ENCODE results near the gene AHRR. TPM values are rescaled to one million over a fixed set of nuclear protein-coding genes. Genes with fewer than 3 reads are reported as not detected.

The AHRR gene
- total and polyA plus RNA-seq, 10 of the 15 experiments (the other 5 are each of a cell fraction or from before 2014, with no cell fraction given): 0.90 to 35.2 (median 19.2) TPM

- POLR2A ChIA-PET: interaction anchor here (1.1 to 1.2 kb wide), 2 partner anchors 22 to 26 kb away, joined by 3 read pairs; no protein-coding TSS in a partner anchor
- intact Hi-C loops (cut with micrococcal nuclease; ENCODE audit: unreplicated experiment): loop anchor here (5.0 to 10.0 kb wide), 3 partner anchors 226 to 574 kb away; partner anchors contain the start of genes BRD9 and TRIP13
- SMC1A ChIA-PET (ENCODE audit: uncharacterized antibody, unreplicated experiment): interaction anchor here (1.0 to 3.7 kb wide), 4 partner anchors 22 to 122 kb away, joined by 3 to 33 read pairs (median 11); no protein-coding TSS in a partner anchor
Observed at GRCh38 chr5:318341-318897, 3.1 kb upstream of the AHRR start.

More at GRCh38 chr5:318341-318897, 3.1 kb upstream of the AHRR start:
- TF ChIP-seq NR2F1 (conservative IDR thresholded peaks at IDR 0.05) (0 out of 2 replicates have a peak, but pooled peaks have one; percentile 35), PAX5 (IDR thresholded peaks at IDR 0.05; ENCODE audit: borderline replicate concordance, low read depth, low read length) (peak; percentile 87; the same call in 1 of the 2 replicates), RUNX3 (IDR thresholded peaks at IDR 0.05; ENCODE audit: low read length) (peak; percentile 30), SMARCA5 (IDR thresholded peaks at IDR 0.05) (0 out of 2 replicates have a peak, but pooled peaks have one; percentile 19), CTCF (IDR thresholded peaks at IDR 0.05 in 2 of 3, conservative IDR thresholded peaks at IDR 0.05 in 1 of 3; ENCODE audit: control insufficient read depth in 2 of 3, extremely low read depth in 1 of 3, insufficient read depth in 1 of 3, low read depth in 3 of 3, low read length in 3 of 3) (peak in 2 of 3 experiments; percentile 22 to 37; a peak in 3 of 6 replicates), IRF5 (IDR thresholded peaks at IDR 0.05; ENCODE audit: borderline replicate concordance) (no peak), ZBTB33 (IDR thresholded peaks at IDR 0.05) (no peak), RAD21 (IDR thresholded peaks at IDR 0.05; ENCODE audit: insufficient read depth, low read depth, low read length) (peak; percentile 24; the same call in 1 of the 2 replicates), SREBF2 (IDR thresholded peaks at IDR 0.05; ENCODE audit: low read length) (no peak), EED (IDR thresholded peaks at IDR 0.05; ENCODE audit: low read depth) (peak; percentile 64), IKZF2 (IDR thresholded peaks at IDR 0.05) (peak; percentile 19 to 38; a peak in 3 of 4 replicates), LARP7 (IDR thresholded peaks at IDR 0.05) (peak; percentile 23; the same call in 1 of the 2 replicates), IKZF1 (conservative IDR thresholded peaks at IDR 0.05) (peak; percentile 58; the same call in 1 of the 2 replicates), BACH1 (IDR thresholded peaks at IDR 0.05; ENCODE audit: borderline replicate concordance) (no peak), RB1 (IDR thresholded peaks at IDR 0.05; ENCODE audit: borderline replicate concordance) (no peak)
- RAD21 ChIA-PET (ENCODE audit: unreplicated experiment): interaction anchor here (1.2 to 4.1 kb wide), 8 partner anchors 23 to 128 kb away, joined by 3 to 82 read pairs (median 8); no protein-coding TSS in a partner anchor
- BruUV-seq (replicated peaks): no TSS peak
- DNase-seq (ENCODE audit: low read depth, low spot score) (no peak), FAIRE-seq (no peak), ATAC-seq (no peak)
- H3K27me3 ChIP-seq (replicated peaks in 1 of 2; ENCODE audit: control insufficient read depth in 2 of 2, insufficient read depth in 2 of 2, low read length in 1 of 2): no peaks in the 10 kb centered on the region
- H3K9me3 ChIP-seq (replicated peaks; ENCODE audit: control insufficient read depth, insufficient read depth, low read length): no peaks in the 10 kb centered on the region
- H3K79me2 ChIP-seq (ENCODE audit: control insufficient read depth, insufficient read depth, low read length): peaks cover 40% of the 10 kb centered on the region
- H3K4me2 ChIP-seq (ENCODE audit: control insufficient read depth, insufficient read depth): peak overlapping the region; percentile 22; the same call in 1 of the 2 replicates
- H3K4me3 ChIP-seq: no peak overlapping the region
- H3K36me3 ChIP-seq (ENCODE audit: control insufficient read depth in 2 of 2, insufficient read depth in 2 of 2, low read length in 1 of 2): peaks cover 0 to 22% of the 10 kb centered on the region in 2 experiments; a peak in 3 of 4 replicates
- H3K9ac ChIP-seq (ENCODE audit: control insufficient read depth, insufficient read depth, low read length): no peak overlapping the region
- peak overlapping the region; percentile 55 for H3K27ac ChIP-seq (ENCODE audit: control insufficient read depth, insufficient read depth)
- peaks cover 23% of the 10 kb centered on the region for H3K4me1 ChIP-seq (ENCODE audit: control insufficient read depth, insufficient read depth, low read length)
- H4K20me1 ChIP-seq (ENCODE audit: control insufficient read depth, insufficient read depth): no peaks in the 10 kb centered on the region
- 23% methylated on average over 15 of the region's 15 CpGs for WGBS (ENCODE audit: insufficient coverage, insufficient replicate concordance, low lambda C conversion rate, missing lambda C conversion rate)
- CTCF ChIA-PET: interaction anchor here (0.7 to 6.6 kb wide), 13 partner anchors 21 to 127 kb away, joined by 3 to 126 read pairs (median 12); no protein-coding TSS in a partner anchor
- no peak overlapping the region for H2AFZ ChIP-seq (ENCODE audit: control insufficient read depth, low read depth, low read length)
- in situ Hi-C loops (cut with MboI): loop anchor here (5.0 kb wide), 1 partner anchor 119 kb away; no protein-coding TSS in a partner anchor

Data from GM12878 (cell line).